Fibroblast of lung (primary cell): Measurements from ENCODE around the gene SESN1. TPM values are rescaled to one million over a fixed set of nuclear protein-coding genes. Genes with fewer than 3 reads are reported as not detected.

Experiments used
- DNase-seq, 2 donors: peaks; one replicate each; pipeline versions ENCODE4 v3.0.0 to v3.0.0-alpha.2; 2010; ENCODE audit warnings: low read depth in 2 of 2
- H2AFZ ChIP-seq: 2 replicates; pipeline ENCODE4 v1.5.1; 2012; ENCODE audit warnings: low read length, control low read depth, inconsistent platforms
- H3K27ac ChIP-seq: 2 replicates; pipeline ENCODE4 v1.5.1; 2011; ENCODE audit warnings: low read length, control low read depth; ENCODE audit not compliant: insufficient read depth
- H3K27me3 ChIP-seq: 2 replicates; pipeline ENCODE4 v1.5.1; 2011; ENCODE audit warnings: mild to moderate bottlenecking, low read length; ENCODE audit not compliant: control insufficient read depth, insufficient read depth
- H3K36me3 ChIP-seq: 2 replicates; pipeline ENCODE4 v1.5.1; 2011; ENCODE audit warnings: low read length; ENCODE audit not compliant: control insufficient read depth, insufficient read depth
- H3K4me1 ChIP-seq: 2 replicates; pipeline ENCODE4 v1.5.1; 2011; ENCODE audit warnings: low read length; ENCODE audit not compliant: control insufficient read depth, insufficient read depth; ENCODE audit errors: extremely low read depth
- H3K4me2 ChIP-seq: 2 replicates; pipeline ENCODE4 v1.5.1; 2011; ENCODE audit warnings: low read length, control low read depth; ENCODE audit not compliant: insufficient read depth; ENCODE audit errors: extremely low read depth
- H3K4me3 ChIP-seq, 4 experiments: fragments of 200-600 bp in 1 of 4; sonication (generic) in 1 of 4; replicated peaks in 1 of 4; 2 replicates each; pipeline ENCODE4 v1.5.1; 2011 to 2016; ENCODE audit warnings: low read length in 4 of 4, low read depth in 3 of 4, mild to moderate bottlenecking in 3 of 4, control low read depth in 2 of 4, inconsistent platforms in 1 of 4, mixed read lengths in 1 of 4; ENCODE audit not compliant: insufficient read depth in 1 of 4; ENCODE audit errors: control extremely low read depth in 1 of 4
- H3K79me2 ChIP-seq: 2 replicates; pipeline ENCODE4 v1.5.1; 2012; ENCODE audit warnings: mild to moderate bottlenecking, low read length, inconsistent platforms; ENCODE audit not compliant: control insufficient read depth, insufficient read depth
- H3K9ac ChIP-seq: 2 replicates; pipeline ENCODE4 v1.5.1; 2011; ENCODE audit warnings: mild to moderate bottlenecking, low read length, control low read depth; ENCODE audit not compliant: insufficient read depth
- H3K9me3 ChIP-seq: 2 replicates; pipeline ENCODE4 v1.5.1; 2012; ENCODE audit warnings: low read depth, low read length; ENCODE audit not compliant: control insufficient read depth, insufficient read depth
- H4K20me1 ChIP-seq: 2 replicates; pipeline ENCODE4 v1.5.1; 2011; ENCODE audit warnings: low read length; ENCODE audit not compliant: control insufficient read depth, insufficient read depth; ENCODE audit errors: extremely low read depth
- EZH2 ChIP-seq: IDR thresholded peaks from 2 replicates; pipeline ENCODE4 v1.5.1; 2012; ENCODE audit warnings: low read length, control low read depth, mild to moderate bottlenecking; ENCODE audit errors: missing control alignments
- polyA plus RNA-seq, 2 donors: library from polyadenylated mRNA; depleted of rRNA in 1 of 2; stranded (reverse) in 1 of 2; unstranded in 1 of 2; fragments of >200 nt; gene quantifications; 2 replicates each; pipeline ENCODE4 v1.2.1, GENCODE V29; 2011 to 2012; ENCODE audit warnings: missing spikeins in 1 of 2
- total RNA-seq: library from RNA; depleted of rRNA; stranded (reverse); fragments of >200 nt; gene quantifications from 2 replicates; pipeline ENCODE4 v1.2.1, GENCODE V29; 2014
- TF ChIP-seq, protein P1 (sequence below), 2 donors: IDR thresholded peaks in 1 of 2; conservative IDR thresholded peaks in 1 of 2; 1 replicate in 1 of 2; 2 replicates in 1 of 2; pipeline ENCODE4 v1.5.1; 2011 to 2012; ENCODE audit warnings: low read length in 2 of 2, control low read depth in 1 of 2, inconsistent platforms in 1 of 2, low read depth in 1 of 2, mild to moderate bottlenecking in 1 of 2

Gene SESN1
- total and polyA plus RNA-seq, 2 donors (not counting 1 experiment from before 2014, with no cell fraction given), result 16.7 to 34.5 TPM

DNA sequence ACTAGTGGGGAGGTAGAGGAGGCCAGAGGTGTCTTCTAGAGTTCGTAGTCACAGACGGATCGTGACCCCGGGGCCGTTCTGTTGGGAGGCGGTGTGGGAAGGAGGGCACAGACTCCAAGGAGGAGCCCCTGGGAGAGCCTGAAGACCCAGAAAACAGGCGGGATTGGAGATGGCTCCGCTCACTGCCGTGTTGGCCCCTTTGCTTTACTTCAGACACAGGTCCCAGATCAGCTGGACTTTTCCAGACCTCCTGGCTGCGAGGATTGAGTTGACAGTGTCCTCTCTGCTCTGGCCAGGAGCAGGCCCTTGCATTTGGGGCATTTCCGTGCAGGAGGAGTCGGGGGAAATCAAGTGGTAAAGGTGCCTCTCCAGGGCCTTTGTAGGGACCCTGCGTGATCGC, 133.6 kb downstream of the SESN1 start:
- H3K36me3 ChIP-seq, result no peaks in the 10 kb centered on the region
- no peak for DNase-seq
- H3K27ac ChIP-seq, result no peak overlapping the region
- no peak overlapping the region for H3K9ac ChIP-seq
- H4K20me1 ChIP-seq, result no peaks in the 10 kb centered on the region
- H3K4me2 ChIP-seq, result no peak overlapping the region
- no peaks in the 10 kb centered on the region for H3K4me1 ChIP-seq
- no peak overlapping the region for H3K4me3 ChIP-seq
- H3K9me3 ChIP-seq, result no peaks in the 10 kb centered on the region
- H2AFZ ChIP-seq, result no peak overlapping the region
- TF ChIP-seq, protein P1, sequence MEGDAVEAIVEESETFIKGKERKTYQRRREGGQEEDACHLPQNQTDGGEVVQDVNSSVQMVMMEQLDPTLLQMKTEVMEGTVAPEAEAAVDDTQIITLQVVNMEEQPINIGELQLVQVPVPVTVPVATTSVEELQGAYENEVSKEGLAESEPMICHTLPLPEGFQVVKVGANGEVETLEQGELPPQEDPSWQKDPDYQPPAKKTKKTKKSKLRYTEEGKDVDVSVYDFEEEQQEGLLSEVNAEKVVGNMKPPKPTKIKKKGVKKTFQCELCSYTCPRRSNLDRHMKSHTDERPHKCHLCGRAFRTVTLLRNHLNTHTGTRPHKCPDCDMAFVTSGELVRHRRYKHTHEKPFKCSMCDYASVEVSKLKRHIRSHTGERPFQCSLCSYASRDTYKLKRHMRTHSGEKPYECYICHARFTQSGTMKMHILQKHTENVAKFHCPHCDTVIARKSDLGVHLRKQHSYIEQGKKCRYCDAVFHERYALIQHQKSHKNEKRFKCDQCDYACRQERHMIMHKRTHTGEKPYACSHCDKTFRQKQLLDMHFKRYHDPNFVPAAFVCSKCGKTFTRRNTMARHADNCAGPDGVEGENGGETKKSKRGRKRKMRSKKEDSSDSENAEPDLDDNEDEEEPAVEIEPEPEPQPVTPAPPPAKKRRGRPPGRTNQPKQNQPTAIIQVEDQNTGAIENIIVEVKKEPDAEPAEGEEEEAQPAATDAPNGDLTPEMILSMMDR (conservative IDR thresholded peaks at IDR 0.05 in 1 of 2, IDR thresholded peaks at IDR 0.05 in 1 of 2; ENCODE audit: low read depth in 1 of 2, low read length in 2 of 2), result no peak
- no peak for TF ChIP-seq EZH2
- H3K27me3 ChIP-seq, result no peaks in the 10 kb centered on the region
- no peaks in the 10 kb centered on the region for H3K79me2 ChIP-seq

- Histone ChIP-seq H3K27ac (no peak overlapping the region), H3K4me2 (no peak overlapping the region), H2AFZ (no peak overlapping the region), H3K36me3 (no peaks in the 10 kb centered on the region), H3K4me1 (no peaks in the 10 kb centered on the region), H3K9me3 (no peaks in the 10 kb centered on the region), H3K27me3 (no peaks in the 10 kb centered on the region), H3K4me3 (no peak overlapping the region), H4K20me1 (no peaks in the 10 kb centered on the region), H3K9ac (no peak overlapping the region), H3K79me2 (no peaks in the 10 kb centered on the region)
- TF ChIP-seq, protein P1 (conservative IDR thresholded peaks at IDR 0.05 in 1 of 2, IDR thresholded peaks at IDR 0.05 in 1 of 2; ENCODE audit: low read depth in 1 of 2, low read length in 2 of 2), result no peak
- no peak for TF ChIP-seq EZH2
- DNase-seq, result peak in 1 of 2 donors; percentile 42
Measured at GRCh38 chr6:108960601-108961000, 134.0 kb downstream of the SESN1 start.

GRCh38 chr6:108959972-108960582, 134.6 kb downstream of the SESN1 start:
- Histone ChIP-seq H3K9me3 (no peaks in the 10 kb centered on the region), H3K9ac (no peak overlapping the region), H3K27ac (no peak overlapping the region), H3K27me3 (no peaks in the 10 kb centered on the region), H3K36me3 (no peaks in the 10 kb centered on the region), H3K4me2 (no peak overlapping the region), H3K4me3 (no peak overlapping the region), H3K79me2 (no peaks in the 10 kb centered on the region), H4K20me1 (no peaks in the 10 kb centered on the region), H2AFZ (no peak overlapping the region), H3K4me1 (no peaks in the 10 kb centered on the region)
- no peak for DNase-seq
- TF ChIP-seq EZH2, result no peak
- TF ChIP-seq, protein P1 (conservative IDR thresholded peaks at IDR 0.05 in 1 of 2, IDR thresholded peaks at IDR 0.05 in 1 of 2; ENCODE audit: low read depth in 1 of 2, low read length in 2 of 2), result no peak
